Prostate gland (tissue), 2 donors: ENCODE measurements around the gene CD52.

Experiments used
- CTCF ChIP-seq, 4 experiments: fragments of 200-600 bp in 2 of 4; fragments of 450-650 bp in 2 of 4; sonication (generic) in 2 of 4; IDR thresholded peaks; 1 replicate in 3 of 4; 2 replicates in 1 of 4; pipeline ENCODE4 v1.5.1; 2016 to 2019; ENCODE audit warnings: antibody characterized with exemption in 4 of 4, mild to moderate bottlenecking in 2 of 4, moderate library complexity in 2 of 4
- POLR2A ChIP-seq: fragments of 450-650 bp; IDR thresholded peaks from one replicate; pipeline ENCODE4 v1.6.1; 2016; ENCODE audit warnings: antibody characterized with exemption, mild to moderate bottlenecking
- POLR2AphosphoS5 ChIP-seq: sonication (generic); formaldehyde crosslinking; IDR thresholded peaks from one replicate; pipeline ENCODE4 v1.6.1; 2017; ENCODE audit warnings: antibody characterized with exemption

GRCh38 chr1:26289158-26290059 is 28.3 kb upstream of the CD52 start:
- no peak for TF ChIP-seq CTCF (IDR thresholded peaks at IDR 0.05)
- no peak for TF ChIP-seq POLR2AphosphoS5
- no peak for TF ChIP-seq POLR2A
